ENCODE measurements around the gene MAPKAP1.

DNA sequence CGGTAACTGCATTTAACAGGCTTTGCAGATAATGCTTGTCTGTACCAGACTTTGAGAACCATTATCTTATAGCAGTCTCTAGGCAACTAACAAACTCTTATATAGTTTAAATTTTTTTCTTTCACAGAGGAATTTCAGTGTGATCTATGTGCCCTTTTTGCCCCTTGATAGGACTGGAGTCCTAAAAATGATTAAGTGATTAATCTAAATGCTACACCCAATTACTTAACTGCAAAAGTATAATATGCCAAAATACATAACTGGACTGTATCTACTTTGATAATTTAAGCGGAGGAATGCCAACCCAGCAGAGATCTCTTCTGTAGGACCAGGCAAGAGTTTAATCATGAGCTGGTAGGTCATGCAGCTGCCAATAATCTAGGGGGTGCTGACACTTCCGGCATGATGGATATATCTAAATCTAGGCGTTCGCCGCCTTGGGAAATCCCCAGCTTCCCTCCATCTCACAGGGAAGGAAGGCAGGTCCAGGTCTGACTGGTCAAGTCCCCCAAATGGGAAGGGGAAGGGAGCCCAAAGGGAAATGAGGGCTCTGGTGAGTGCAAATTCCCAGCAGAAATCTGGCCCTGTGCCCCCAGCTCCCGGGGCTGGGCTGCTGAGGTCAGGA is 239.8 kb downstream of the MAPKAP1 start:
- no peak for TF ChIP-seq EZH2 (IDR thresholded peaks at IDR 0.05; ENCODE audit: borderline replicate concordance, low read depth, low read length, severe bottlenecking)
- TF ChIP-seq, protein P1, sequence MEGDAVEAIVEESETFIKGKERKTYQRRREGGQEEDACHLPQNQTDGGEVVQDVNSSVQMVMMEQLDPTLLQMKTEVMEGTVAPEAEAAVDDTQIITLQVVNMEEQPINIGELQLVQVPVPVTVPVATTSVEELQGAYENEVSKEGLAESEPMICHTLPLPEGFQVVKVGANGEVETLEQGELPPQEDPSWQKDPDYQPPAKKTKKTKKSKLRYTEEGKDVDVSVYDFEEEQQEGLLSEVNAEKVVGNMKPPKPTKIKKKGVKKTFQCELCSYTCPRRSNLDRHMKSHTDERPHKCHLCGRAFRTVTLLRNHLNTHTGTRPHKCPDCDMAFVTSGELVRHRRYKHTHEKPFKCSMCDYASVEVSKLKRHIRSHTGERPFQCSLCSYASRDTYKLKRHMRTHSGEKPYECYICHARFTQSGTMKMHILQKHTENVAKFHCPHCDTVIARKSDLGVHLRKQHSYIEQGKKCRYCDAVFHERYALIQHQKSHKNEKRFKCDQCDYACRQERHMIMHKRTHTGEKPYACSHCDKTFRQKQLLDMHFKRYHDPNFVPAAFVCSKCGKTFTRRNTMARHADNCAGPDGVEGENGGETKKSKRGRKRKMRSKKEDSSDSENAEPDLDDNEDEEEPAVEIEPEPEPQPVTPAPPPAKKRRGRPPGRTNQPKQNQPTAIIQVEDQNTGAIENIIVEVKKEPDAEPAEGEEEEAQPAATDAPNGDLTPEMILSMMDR (IDR thresholded peaks at IDR 0.05; ENCODE audit: borderline replicate concordance, extremely low read depth, low read length, poor library complexity, severe bottlenecking), result no peak

All from DND-41 (cell line).